ENCODE results near the gene HNRNPU. TPM values are rescaled to one million over a fixed set of nuclear protein-coding genes. Genes with fewer than 3 reads are reported as not detected.
A peak's percentile ranks its signal among the peaks of the same experiment; 100 is the strongest.

Gene HNRNPU
- total and polyA plus RNA-seq, 2 of the 13 experiments (the other 11 are each of a cell fraction or from before 2014, with no cell fraction given), result 101 to 508 TPM

DNA sequence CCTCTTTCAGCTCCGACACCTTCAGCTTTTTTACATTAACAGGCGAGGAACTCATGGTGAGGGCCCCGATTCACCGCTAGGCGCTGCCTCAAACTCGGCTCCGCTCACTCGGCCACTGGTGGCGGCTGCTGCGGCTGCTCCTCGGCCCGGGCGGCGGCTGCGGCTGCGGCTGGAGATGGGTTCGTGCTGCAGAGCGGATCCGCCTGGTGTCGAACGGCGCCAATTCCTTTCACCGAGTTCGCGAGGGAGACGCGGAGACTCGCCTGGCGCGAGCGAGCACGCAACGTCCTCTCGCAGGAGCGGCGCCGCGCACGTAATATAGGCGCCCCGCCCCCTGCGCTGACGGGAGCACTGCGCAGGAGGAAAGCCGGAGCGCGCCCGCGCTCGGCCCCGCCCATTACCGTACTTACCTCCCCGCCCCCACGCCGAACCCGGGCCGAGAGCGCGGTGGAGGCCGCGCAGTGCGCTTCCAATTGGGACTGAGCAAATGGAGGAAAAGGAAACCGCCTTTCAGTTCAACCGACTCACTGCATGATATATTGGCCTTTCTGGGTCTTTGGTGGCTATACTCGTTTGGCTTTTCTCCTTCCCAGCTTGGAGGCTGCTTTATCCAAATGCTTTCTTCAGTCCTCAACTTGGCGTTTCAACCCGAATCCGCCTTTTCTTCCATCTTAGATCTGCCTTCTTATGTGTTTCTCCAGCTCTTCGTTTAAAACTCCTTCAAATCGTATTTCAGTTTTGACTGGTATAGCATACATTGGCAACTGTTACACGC lies at the start of gene HNRNPU (continued):
- TF ChIP-seq ATRX (CRISPR knock-in tag; IDR thresholded peaks at IDR 0.05; ENCODE audit: borderline replicate concordance) (no peak), HNRNPK (IDR thresholded peaks at IDR 0.05; ENCODE audit: low read depth, low read length, poor library complexity, severe bottlenecking) (no peak), ETV5 (CRISPR knock-in tag; IDR thresholded peaks at IDR 0.05; ENCODE audit: borderline replicate concordance) (no peak; the same call in 1 of the 2 replicates), ZNF678 (CRISPR knock-in tag; IDR thresholded peaks at IDR 0.05) (0 out of 2 replicates have a peak, but pooled peaks have one; percentile 46), ZNF546 (CRISPR knock-in tag; conservative IDR thresholded peaks at IDR 0.05) (0 out of 2 replicates have a peak, but pooled peaks have one; percentile 23), ZSCAN31 (CRISPR knock-in tag; IDR thresholded peaks at IDR 0.05; ENCODE audit: low read depth) (peak; percentile 90), MIXL1 (CRISPR knock-in tag; IDR thresholded peaks at IDR 0.05) (0 out of 2 replicates have a peak, but pooled peaks have one; percentile 56), PITX1 (CRISPR knock-in tag; IDR thresholded peaks at IDR 0.05) (no peak; the same call in 1 of the 2 replicates), KDM1A (CRISPR knock-in tag; IDR thresholded peaks at IDR 0.05) (no peak), ZNF574 (CRISPR knock-in tag; IDR thresholded peaks at IDR 0.05) (peak; percentile 66), ZNF10 (CRISPR knock-in tag; IDR thresholded peaks at IDR 0.05; ENCODE audit: borderline replicate concordance, low read depth) (no peak), ZNF224 (CRISPR knock-in tag; IDR thresholded peaks at IDR 0.05) (0 out of 2 replicates have a peak, but pooled peaks have one; percentile 19), CREB1 (IDR thresholded peaks at IDR 0.05) (peak; percentile 76), CREB1 (CRISPR knock-in tag; IDR thresholded peaks at IDR 0.05) (peak; percentile 73; the same call in 1 of the 2 replicates), ZNF124 (CRISPR knock-in tag; IDR thresholded peaks at IDR 0.05) (peak; percentile 15; the same call in 1 of the 2 replicates), FOXO1 (CRISPR knock-in tag; IDR thresholded peaks at IDR 0.05) (no peak), MTF2 (CRISPR knock-in tag; IDR thresholded peaks at IDR 0.05; ENCODE audit: borderline replicate concordance) (peak; percentile 49), MEIS2 (CRISPR knock-in tag; IDR thresholded peaks at IDR 0.05) (no peak; the same call in 1 of the 2 replicates), NR3C1 (CRISPR knock-in tag; IDR thresholded peaks at IDR 0.05) (no peak), PHF8 (CRISPR knock-in tag; IDR thresholded peaks at IDR 0.05) (peak; percentile 88), KLF16 (CRISPR knock-in tag; IDR thresholded peaks at IDR 0.05) (0 out of 4 replicates have a peak, but pooled peaks of 1 of the 2 experiments have one; percentile 40)
- TF ChIP-seq, protein P1, sequence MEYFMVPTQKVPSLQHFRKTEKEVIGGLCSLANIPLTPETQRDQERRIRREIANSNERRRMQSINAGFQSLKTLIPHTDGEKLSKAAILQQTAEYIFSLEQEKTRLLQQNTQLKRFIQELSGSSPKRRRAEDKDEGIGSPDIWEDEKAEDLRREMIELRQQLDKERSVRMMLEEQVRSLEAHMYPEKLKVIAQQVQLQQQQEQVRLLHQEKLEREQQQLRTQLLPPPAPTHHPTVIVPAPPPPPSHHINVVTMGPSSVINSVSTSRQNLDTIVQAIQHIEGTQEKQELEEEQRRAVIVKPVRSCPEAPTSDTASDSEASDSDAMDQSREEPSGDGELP (IDR thresholded peaks at IDR 0.05; ENCODE audit: borderline replicate concordance, low read depth), result peak; percentile 30; the same call in 1 of the 2 replicates
- TF ChIP-seq, protein P2, sequence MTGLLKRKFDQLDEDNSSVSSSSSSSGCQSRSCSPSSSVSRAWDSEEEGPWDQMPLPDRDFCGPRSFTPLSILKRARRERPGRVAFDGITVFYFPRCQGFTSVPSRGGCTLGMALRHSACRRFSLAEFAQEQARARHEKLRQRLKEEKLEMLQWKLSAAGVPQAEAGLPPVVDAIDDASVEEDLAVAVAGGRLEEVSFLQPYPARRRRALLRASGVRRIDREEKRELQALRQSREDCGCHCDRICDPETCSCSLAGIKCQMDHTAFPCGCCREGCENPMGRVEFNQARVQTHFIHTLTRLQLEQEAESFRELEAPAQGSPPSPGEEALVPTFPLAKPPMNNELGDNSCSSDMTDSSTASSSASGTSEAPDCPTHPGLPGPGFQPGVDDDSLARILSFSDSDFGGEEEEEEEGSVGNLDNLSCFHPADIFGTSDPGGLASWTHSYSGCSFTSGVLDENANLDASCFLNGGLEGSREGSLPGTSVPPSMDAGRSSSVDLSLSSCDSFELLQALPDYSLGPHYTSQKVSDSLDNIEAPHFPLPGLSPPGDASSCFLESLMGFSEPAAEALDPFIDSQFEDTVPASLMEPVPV (CRISPR knock-in tag; IDR thresholded peaks at IDR 0.05), result 0 out of 2 replicates have a peak, but pooled peaks have one; percentile 25

All from HepG2 (cell line).